K562 (cell line): ENCODE data around the gene LSM11. TPM values are rescaled to one million over a fixed set of nuclear protein-coding genes. Genes with fewer than 3 reads are reported as not detected.

ENCODE experiments used
- BCOR ChIP-seq: fragments of 450-650 bp; IDR thresholded peaks from 2 replicates; pipeline ENCODE4 v1.6.1; 2016
- BMI1 ChIP-seq: fragments of 150-350 bp; IDR thresholded peaks from 2 replicates; pipeline ENCODE4 v1.6.1; 2014; ENCODE audit warnings: low read length
- CHAMP1 ChIP-seq: fragments of 450-650 bp; IDR thresholded peaks from 2 replicates; pipeline ENCODE4 v1.6.1; 2016; ENCODE audit warnings: mild to moderate bottlenecking
- ETV6 ChIP-seq, 3 experiments: fragments of 150-350 bp in 1 of 3; sonication (generic) in 1 of 3; formaldehyde crosslinking in 1 of 3; IDR thresholded peaks; 2 replicates each; pipeline versions ENCODE4 v1.6.1 to v1.8.0; 2014 to 2022; ENCODE audit warnings: borderline replicate concordance in 2 of 3, low read depth in 2 of 3, antibody characterized with exemption in 1 of 3, low read length in 1 of 3, mild to moderate bottlenecking in 1 of 3, missing genetic modification reagents in 1 of 3
- EWSR1 ChIP-seq: fragments of 450-650 bp; IDR thresholded peaks from 2 replicates; pipeline ENCODE4 v1.6.1; 2018; ENCODE audit warnings: borderline replicate concordance, mild to moderate bottlenecking, low read depth, moderate library complexity; ENCODE audit not compliant: partially characterized antibody
- KLF1 ChIP-seq: fragments of 450-650 bp; IDR thresholded peaks from 2 replicates; pipeline ENCODE4 v1.6.1; 2016; ENCODE audit warnings: missing genetic modification characterization, missing compliant biosample characterization
- NR0B1 ChIP-seq: fragments of 450-650 bp; IDR thresholded peaks from one replicate; pipeline ENCODE4 v1.6.1; 2018; ENCODE audit warnings: mild to moderate bottlenecking, moderate library complexity; ENCODE audit not compliant: partially characterized antibody
- OTX1 ChIP-seq: fragments of 450-650 bp; formaldehyde crosslinking; IDR thresholded peaks from 2 replicates; pipeline ENCODE4 v1.4.0; 2022; ENCODE audit warnings: mild to moderate bottlenecking
- RFX7 ChIP-seq: fragments of 250-450 bp; sonication (Bioruptor Pico); IDR thresholded peaks from 2 replicates; pipeline ENCODE4 v1.5.1; 2021; ENCODE audit warnings: mild to moderate bottlenecking
- RUNX1 ChIP-seq: sonication (generic); IDR thresholded peaks from 2 replicates; pipeline ENCODE4 v1.6.1; 2016; ENCODE audit warnings: antibody characterized with exemption, low read depth
- SOX6 ChIP-seq: fragments of 450-650 bp; IDR thresholded peaks from 2 replicates; pipeline ENCODE4 v1.6.1; 2014; ENCODE audit warnings: mild to moderate bottlenecking
- TSHZ1 ChIP-seq: fragments of 250-450 bp; sonication (Bioruptor Pico); IDR thresholded peaks from 2 replicates; pipeline ENCODE4 v1.4.0; 2020; ENCODE audit warnings: mild to moderate bottlenecking, moderate library complexity
- ZBTB17 ChIP-seq: fragments of 450-650 bp; formaldehyde crosslinking; IDR thresholded peaks from 2 replicates; pipeline ENCODE4 v1.4.0; 2020; ENCODE audit warnings: mild to moderate bottlenecking
- polyA plus RNA-seq, 8 experiments: library from polyadenylated mRNA; depleted of rRNA in 4 of 8; stranded (reverse) in 5 of 8; unstranded in 3 of 8; fragments of >200 nt; fragmentation: Nextera tagmentation in 2 of 8; fragmentation: Illumina TruSeq in 1 of 8; extraction: Ambion mirVana in 2 of 8; extraction: Trizol in 1 of 8; gene quantifications; 2 replicates each; pipeline versions ENCODE4 v1.2.1 to v1.2.3, GENCODE V29; 2011 to 2014; ENCODE audit warnings: inconsistent platforms in 1 of 8, missing spikeins in 1 of 8
- total RNA-seq, 7 experiments: library from RNA; depleted of rRNA in 6 of 7; stranded (reverse); fragments of >200 nt in 6 of 7; fragmentation: Illumina TruSeq in 2 of 7; extraction: Trizol in 2 of 7; gene quantifications; 2 replicates each; pipeline versions ENCODE4 v1.2.1 to v1.2.3, GENCODE V29; 2011 to 2021; ENCODE audit warnings: low replicate concordance in 1 of 7
- TF ChIP-seq, protein P1 (sequence below): sonication (generic); formaldehyde crosslinking; IDR thresholded peaks from 2 replicates; pipeline ENCODE4 v1.4.0; 2020; ENCODE audit warnings: mild to moderate bottlenecking, missing genetic modification reagents
- TF ChIP-seq, protein P2 (sequence below): fragments of 200-400 bp; formaldehyde crosslinking; IDR thresholded peaks from 2 replicates; pipeline ENCODE4 v1.6.1; 2017; ENCODE audit warnings: mild to moderate bottlenecking, low read depth, low read length, moderate library complexity

LSM11 gene
- total and polyA plus RNA-seq, 9 of the 15 experiments (the other 6 are each of a cell fraction or from before 2014, with no cell fraction given): 1.8 to 9.4 (median 4.7) TPM

DNA sequence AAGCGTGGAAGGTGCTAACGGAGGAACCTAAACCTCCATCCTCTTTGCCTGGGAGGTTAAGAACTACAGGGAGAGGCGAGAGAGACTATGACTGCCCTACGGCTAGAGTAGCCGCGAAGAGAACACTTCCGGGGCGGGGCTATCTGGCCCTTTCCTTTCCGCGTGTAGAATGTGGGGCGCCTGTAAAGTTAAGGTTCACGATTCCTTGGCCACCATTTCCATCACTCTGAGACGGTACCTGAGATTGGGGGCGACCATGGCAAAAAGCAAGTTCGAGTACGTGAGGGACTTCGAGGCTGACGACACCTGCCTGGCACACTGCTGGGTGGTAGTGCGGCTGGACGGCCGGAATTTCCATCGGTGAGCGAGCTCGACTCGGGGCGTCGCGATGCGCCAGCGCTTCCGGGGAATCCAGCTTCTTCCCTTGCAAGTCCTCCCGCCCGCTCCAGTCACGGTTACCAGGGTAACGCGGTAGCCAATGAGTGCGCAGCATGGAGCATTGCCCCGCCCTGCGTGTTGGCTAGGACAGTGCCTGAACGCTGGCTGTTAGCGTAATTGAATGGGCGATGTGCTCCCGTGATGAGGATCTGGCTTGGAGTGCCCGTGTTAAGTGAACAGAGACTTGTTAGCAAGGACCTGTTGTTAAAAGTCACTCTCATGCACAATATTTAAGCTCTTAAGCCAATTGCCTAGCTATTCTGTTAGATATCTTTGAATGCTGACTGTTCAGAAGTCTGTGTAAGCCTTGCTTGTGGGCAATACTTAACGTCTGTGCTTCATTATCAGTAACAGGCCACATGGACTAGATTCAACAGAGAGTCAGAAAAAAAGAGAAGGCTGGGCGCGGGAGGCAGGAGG lies 12.0 kb upstream of the LSM11 start, which contains the start of gene THG1L (continued):
- TF ChIP-seq, protein P1, sequence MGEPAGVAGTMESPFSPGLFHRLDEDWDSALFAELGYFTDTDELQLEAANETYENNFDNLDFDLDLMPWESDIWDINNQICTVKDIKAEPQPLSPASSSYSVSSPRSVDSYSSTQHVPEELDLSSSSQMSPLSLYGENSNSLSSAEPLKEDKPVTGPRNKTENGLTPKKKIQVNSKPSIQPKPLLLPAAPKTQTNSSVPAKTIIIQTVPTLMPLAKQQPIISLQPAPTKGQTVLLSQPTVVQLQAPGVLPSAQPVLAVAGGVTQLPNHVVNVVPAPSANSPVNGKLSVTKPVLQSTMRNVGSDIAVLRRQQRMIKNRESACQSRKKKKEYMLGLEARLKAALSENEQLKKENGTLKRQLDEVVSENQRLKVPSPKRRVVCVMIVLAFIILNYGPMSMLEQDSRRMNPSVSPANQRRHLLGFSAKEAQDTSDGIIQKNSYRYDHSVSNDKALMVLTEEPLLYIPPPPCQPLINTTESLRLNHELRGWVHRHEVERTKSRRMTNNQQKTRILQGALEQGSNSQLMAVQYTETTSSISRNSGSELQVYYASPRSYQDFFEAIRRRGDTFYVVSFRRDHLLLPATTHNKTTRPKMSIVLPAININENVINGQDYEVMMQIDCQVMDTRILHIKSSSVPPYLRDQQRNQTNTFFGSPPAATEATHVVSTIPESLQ (CRISPR knock-in tag): peak; percentile 84; the same call in 1 of the 2 replicates
- TF ChIP-seq ETV6 (IDR thresholded peaks at IDR 0.05; ENCODE audit: borderline replicate concordance in 1 of 2, low read depth in 2 of 2, low read length in 1 of 2): no peak
- no peak for TF ChIP-seq ETV6 (CRISPR knock-in tag; IDR thresholded peaks at IDR 0.05; ENCODE audit: borderline replicate concordance)
- TF ChIP-seq KLF1 (tag): no peak
- no peak for TF ChIP-seq SOX6
- no peak for TF ChIP-seq ZBTB17
- TF ChIP-seq NR0B1: no peak
- TF ChIP-seq BCOR: peak; percentile 23; the same call in 1 of the 2 replicates
- 0 out of 2 replicates have a peak, but pooled peaks have one; percentile 41 for TF ChIP-seq OTX1
- TF ChIP-seq, protein P2, sequence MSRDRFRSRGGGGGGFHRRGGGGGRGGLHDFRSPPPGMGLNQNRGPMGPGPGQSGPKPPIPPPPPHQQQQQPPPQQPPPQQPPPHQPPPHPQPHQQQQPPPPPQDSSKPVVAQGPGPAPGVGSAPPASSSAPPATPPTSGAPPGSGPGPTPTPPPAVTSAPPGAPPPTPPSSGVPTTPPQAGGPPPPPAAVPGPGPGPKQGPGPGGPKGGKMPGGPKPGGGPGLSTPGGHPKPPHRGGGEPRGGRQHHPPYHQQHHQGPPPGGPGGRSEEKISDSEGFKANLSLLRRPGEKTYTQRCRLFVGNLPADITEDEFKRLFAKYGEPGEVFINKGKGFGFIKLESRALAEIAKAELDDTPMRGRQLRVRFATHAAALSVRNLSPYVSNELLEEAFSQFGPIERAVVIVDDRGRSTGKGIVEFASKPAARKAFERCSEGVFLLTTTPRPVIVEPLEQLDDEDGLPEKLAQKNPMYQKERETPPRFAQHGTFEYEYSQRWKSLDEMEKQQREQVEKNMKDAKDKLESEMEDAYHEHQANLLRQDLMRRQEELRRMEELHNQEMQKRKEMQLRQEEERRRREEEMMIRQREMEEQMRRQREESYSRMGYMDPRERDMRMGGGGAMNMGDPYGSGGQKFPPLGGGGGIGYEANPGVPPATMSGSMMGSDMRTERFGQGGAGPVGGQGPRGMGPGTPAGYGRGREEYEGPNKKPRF: no peak
- TF ChIP-seq TSHZ1: no peak
- no peak for TF ChIP-seq CHAMP1
- no peak for TF ChIP-seq EWSR1
- no peak for TF ChIP-seq RUNX1
- no peak for TF ChIP-seq RFX7 (CRISPR knock-in tag)
- TF ChIP-seq BMI1: 0 out of 2 replicates have a peak, but pooled peaks have one; percentile 40
